ENCODE results near the gene IGSF9. TPM values are rescaled to one million over a fixed set of nuclear protein-coding genes. Genes with fewer than 3 reads are reported as not detected.

The IGSF9 gene
- total and polyA plus RNA-seq, 2 of the 4 experiments (the other 2 are of a cell fraction) = 0.05 TPM; not detected in 1

DNA sequence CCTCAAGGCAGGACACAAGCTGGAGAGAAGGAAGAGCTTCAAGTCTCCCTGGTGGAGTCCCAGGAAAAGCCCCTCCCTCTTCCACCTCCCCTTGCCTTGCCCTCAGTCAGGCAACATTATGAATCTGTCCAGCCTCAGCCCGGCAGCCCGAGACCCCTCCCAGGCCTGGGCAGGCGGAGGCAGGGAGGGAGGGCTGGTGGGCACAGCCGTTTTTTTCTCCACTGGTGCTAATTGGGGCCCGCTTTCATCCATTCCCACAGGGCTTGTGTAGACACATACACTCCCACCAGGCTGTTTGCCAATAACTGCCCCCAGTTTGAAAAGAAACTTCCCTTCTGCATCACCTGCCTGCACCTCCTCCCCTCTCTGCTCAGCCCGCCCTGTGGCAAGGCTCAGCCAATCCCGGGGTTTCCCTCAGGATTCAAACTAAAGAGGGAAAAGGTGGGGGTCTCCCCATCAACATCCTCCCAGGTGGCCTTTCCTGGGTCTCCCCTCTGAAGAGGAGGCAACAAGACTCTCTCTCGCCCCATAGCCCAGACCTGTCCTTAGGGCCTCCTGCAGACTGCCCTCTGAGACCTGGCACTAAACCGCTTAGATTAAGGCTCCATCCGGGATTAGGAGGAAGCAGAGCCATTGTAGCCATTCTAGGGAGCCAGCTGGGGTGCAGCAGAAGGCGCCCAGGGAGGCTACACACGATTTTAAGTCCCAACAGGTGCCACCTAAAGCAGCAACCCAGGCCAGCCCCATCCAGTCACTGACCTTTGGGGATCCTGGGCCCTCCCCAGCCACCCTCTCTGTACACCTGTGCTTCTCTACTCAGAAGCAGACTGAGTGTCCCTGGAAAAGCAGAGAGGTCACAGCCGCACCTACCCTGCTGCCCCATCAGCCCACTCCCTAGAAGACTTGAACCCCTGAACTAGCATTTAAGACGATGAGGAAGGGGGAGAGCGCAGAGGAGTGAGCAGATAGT, 3.5 kb downstream of the IGSF9 start:
- Histone ChIP-seq H3K4me3 (ENCODE audit: insufficient read depth, low read depth, low read length) (no peak overlapping the region), H3K56ac (ENCODE audit: extremely low read depth, insufficient read depth, low read length) (no peak overlapping the region), H3K9me1 (ENCODE audit: insufficient read depth, low read length) (no peaks in the 10 kb centered on the region), H3K9me3 (ENCODE audit: control insufficient read depth, insufficient read depth, low read length) (no peaks in the 10 kb centered on the region), H3K9ac (ENCODE audit: low read depth, low read length) (no peak overlapping the region), H2BK15ac (ENCODE audit: low read depth, low read length) (no peak overlapping the region), H3K23ac (ENCODE audit: low read depth, low read length) (no peak overlapping the region), H2BK5ac (ENCODE audit: low read depth, low read length, poor library complexity, severe bottlenecking) (no peak overlapping the region), H2AK5ac (ENCODE audit: low read depth, low read length) (no peak overlapping the region), H3K18ac (ENCODE audit: low read depth, low read length) (no peak overlapping the region), H2BK120ac (ENCODE audit: low read depth, low read length) (no peak overlapping the region), H2AFZ (replicated peaks; ENCODE audit: low read length, poor library complexity) (no peak overlapping the region), H4K20me1 (ENCODE audit: insufficient read depth, low read length) (no peaks in the 10 kb centered on the region), H3K14ac (replicated peaks; ENCODE audit: low read depth, low read length) (no peak overlapping the region), H4K91ac (ENCODE audit: insufficient read depth, low read depth, low read length) (no peak overlapping the region), H4K8ac (ENCODE audit: low read depth in 2 of 2, low read length in 2 of 2) (no peak overlapping the region), H2BK20ac (ENCODE audit: low read depth, low read length) (no peak overlapping the region), H3K4me1 (ENCODE audit: control insufficient read depth, insufficient read depth, low read length) (no peaks in the 10 kb centered on the region), H2AK9ac (replicated peaks; ENCODE audit: low read depth, low read length, poor library complexity) (no peak overlapping the region), H3K36me3 (ENCODE audit: control insufficient read depth, insufficient read depth, low read length) (no peaks in the 10 kb centered on the region), H3K4me2 (ENCODE audit: low read depth, low read length) (no peak overlapping the region), H3K27ac (ENCODE audit: insufficient read depth, low read length) (no peak overlapping the region), H4K5ac (ENCODE audit: low read depth, low read length) (no peak overlapping the region), H3K79me1 (ENCODE audit: low read depth in 1 of 2, low read length in 2 of 2) (no peaks in the 10 kb centered on the region), H3K4ac (ENCODE audit: low read depth, low read length) (no peak overlapping the region), H3K27me3 (ENCODE audit: control insufficient read depth, insufficient read depth, low read length) (peaks cover 80% of the 10 kb centered on the region)
- intact Hi-C loops (cut with micrococcal nuclease) = loop anchor here (10.0 kb wide), 1 partner anchor 433 kb away; no protein-coding TSS in a partner anchor
- 59% methylated on average over 4 of the region's 15 CpGs; no CpG with 5 or more reads in 1 of the 2 experiments for WGBS, 2 experiments (ENCODE audit: extremely low coverage in 2 of 2, insufficient read length in 1 of 2)
- ChIA-PET POLR2A (ENCODE audit: unreplicated experiment) (no interaction called here), CTCF (interaction anchor here (6.4 kb wide), 1 partner anchor 65 kb away, joined by 48 read pairs; no protein-coding TSS in a partner anchor)
- no TSS peak for BruUV-seq (replicated peaks)
- DNase-seq = no peak
- dilution Hi-C loops (cut with HindIII; ENCODE audit: low sequenced_read_pairs, unreplicated experiment) = no loop called here
- no peak for ATAC-seq (ENCODE audit: low read depth)
- in situ Hi-C loops (cut with MboI; ENCODE audit: low sequenced_read_pairs) = no loop called here
- TF ChIP-seq RFX5 (IDR thresholded peaks at IDR 0.05; ENCODE audit: low read depth, low read length) (no peak), CEBPB (IDR thresholded peaks at IDR 0.05; ENCODE audit: low read depth, low read length) (no peak), FOS (IDR thresholded peaks at IDR 0.05; ENCODE audit: low read depth, low read length) (no peak), RAD21 (IDR thresholded peaks at IDR 0.05; ENCODE audit: low read length) (no peak), MXI1 (IDR thresholded peaks at IDR 0.05; ENCODE audit: borderline replicate concordance, low read depth, low read length) (no peak), NFE2L2 (IDR thresholded peaks at IDR 0.05; ENCODE audit: low read depth, low read length) (no peak), RCOR1 (IDR thresholded peaks at IDR 0.05; ENCODE audit: insufficient replicate concordance, low read length) (no peak), BHLHE40 (IDR thresholded peaks at IDR 0.05; ENCODE audit: low read depth, low read length) (no peak), MAZ (IDR thresholded peaks at IDR 0.05; ENCODE audit: borderline replicate concordance, low read depth, low read length) (no peak), SMC3 (IDR thresholded peaks at IDR 0.05; ENCODE audit: low read depth, low read length) (no peak), MAFK (IDR thresholded peaks at IDR 0.05; ENCODE audit: low read depth, low read length) (no peak), CHD1 (IDR thresholded peaks at IDR 0.05; ENCODE audit: low read depth, low read length) (no peak)
- TF ChIP-seq, protein P1, sequence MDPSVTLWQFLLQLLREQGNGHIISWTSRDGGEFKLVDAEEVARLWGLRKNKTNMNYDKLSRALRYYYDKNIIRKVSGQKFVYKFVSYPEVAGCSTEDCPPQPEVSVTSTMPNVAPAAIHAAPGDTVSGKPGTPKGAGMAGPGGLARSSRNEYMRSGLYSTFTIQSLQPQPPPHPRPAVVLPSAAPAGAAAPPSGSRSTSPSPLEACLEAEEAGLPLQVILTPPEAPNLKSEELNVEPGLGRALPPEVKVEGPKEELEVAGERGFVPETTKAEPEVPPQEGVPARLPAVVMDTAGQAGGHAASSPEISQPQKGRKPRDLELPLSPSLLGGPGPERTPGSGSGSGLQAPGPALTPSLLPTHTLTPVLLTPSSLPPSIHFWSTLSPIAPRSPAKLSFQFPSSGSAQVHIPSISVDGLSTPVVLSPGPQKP (IDR thresholded peaks at IDR 0.05; ENCODE audit: borderline replicate concordance, low read depth, low read length) = no peak
- TF ChIP-seq, protein P2, sequence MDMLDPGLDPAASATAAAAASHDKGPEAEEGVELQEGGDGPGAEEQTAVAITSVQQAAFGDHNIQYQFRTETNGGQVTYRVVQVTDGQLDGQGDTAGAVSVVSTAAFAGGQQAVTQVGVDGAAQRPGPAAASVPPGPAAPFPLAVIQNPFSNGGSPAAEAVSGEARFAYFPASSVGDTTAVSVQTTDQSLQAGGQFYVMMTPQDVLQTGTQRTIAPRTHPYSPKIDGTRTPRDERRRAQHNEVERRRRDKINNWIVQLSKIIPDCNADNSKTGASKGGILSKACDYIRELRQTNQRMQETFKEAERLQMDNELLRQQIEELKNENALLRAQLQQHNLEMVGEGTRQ (IDR thresholded peaks at IDR 0.05; ENCODE audit: low read depth, low read length) = no peak

Data from IMR-90 (cell line).